HG02642 (cell line): ENCODE results near the gene EXOC6.
"Not testable (repeated sequence)": the region's sequence is repeated elsewhere in the genome, so short reads cannot be mapped to it uniquely, and the experiment has no call there.

Source experiments
- ATAC-seq: cut with Tn5 transposase; IDR thresholded peaks from one replicate; pipeline ENCODE4 v1.9.1; 2021; ENCODE audit warnings: mild to moderate bottlenecking; ENCODE audit not compliant: unreplicated experiment, poor library complexity

Gene EXOC6

GRCh38 chr10:92868036-92868435, 19.7 kb downstream of the EXOC6 start:
- no peak for ATAC-seq

- ATAC-seq = no peak
Measured at GRCh38 chr10:92868557-92868956, 20.2 kb downstream of the EXOC6 start.

- ATAC-seq = no peak
Measured at GRCh38 chr10:92873029-92873428, 24.7 kb downstream of the EXOC6 start.

GRCh38 chr10:92876509-92877036, 28.3 kb downstream of the EXOC6 start:
- ATAC-seq = no peak

- ATAC-seq = no peak
Measured at GRCh38 chr10:92880233-92880861, 32.0 kb downstream of the EXOC6 start.

- ATAC-seq = no peak
Measured at GRCh38 chr10:92880917-92881316, 32.6 kb downstream of the EXOC6 start.

GRCh38 chr10:92886334-92886961, 38.1 kb downstream of the EXOC6 start:
- ATAC-seq = no peak

- no peak for ATAC-seq
Measured at GRCh38 chr10:92890471-92890870, 42.2 kb downstream of the EXOC6 start.

GRCh38 chr10:92891885-92892690, 43.8 kb downstream of the EXOC6 start:
- ATAC-seq = no peak

- no peak for ATAC-seq
Measured at GRCh38 chr10:92892691-92893054, 44.4 kb downstream of the EXOC6 start.

GRCh38 chr10:92894081-92894655, 45.8 kb downstream of the EXOC6 start:
- no peak for ATAC-seq

GRCh38 chr10:92897916-92898315, 49.6 kb downstream of the EXOC6 start:
- ATAC-seq = no peak

GRCh38 chr10:92901819-92902251, 53.5 kb downstream of the EXOC6 start:
- no peak for ATAC-seq

GRCh38 chr10:92903633-92904032, 55.3 kb downstream of the EXOC6 start:
- ATAC-seq = no peak

- no peak for ATAC-seq
Measured at GRCh38 chr10:92907280-92907679, 59.0 kb downstream of the EXOC6 start.

GRCh38 chr10:92912631-92913030, 64.3 kb downstream of the EXOC6 start:
- ATAC-seq = not testable (repeated sequence)

- no peak for ATAC-seq
Measured at GRCh38 chr10:92913973-92914372, 65.7 kb downstream of the EXOC6 start.

- ATAC-seq = peak; percentile 71
Measured at GRCh38 chr10:92914478-92915325, 66.4 kb downstream of the EXOC6 start.

GRCh38 chr10:92915892-92916291, 67.6 kb downstream of the EXOC6 start:
- no peak for ATAC-seq

GRCh38 chr10:92916433-92916832, 68.1 kb downstream of the EXOC6 start:
- ATAC-seq = no peak
